AG04450 (cell line): Measurements from ENCODE around the gene LSG1. TPM values are rescaled to one million over a fixed set of nuclear protein-coding genes. Genes with fewer than 3 reads are reported as not detected.

Experiments used
- CTCF ChIA-PET: fragments of 300-600, 350-600 bp; formaldehyde crosslinking; extraction: SDS; loops from one replicate; lab custom pipeline; 2022; ENCODE audit warnings: antibody characterized with exemption, inconsistent platforms; lab: Charles Lee
- POLR2A ChIA-PET: fragments of 350-600 bp; formaldehyde crosslinking; extraction: SDS; loops from one replicate; lab custom pipeline; 2021; ENCODE audit warnings: antibody characterized with exemption, inconsistent platforms; lab: Yijun Ruan, JAX
- DNase-seq: peaks from one replicate; pipeline ENCODE4 v3.0.0-alpha.2; 2011; ENCODE audit warnings: low read depth, low spot score
- H3K27ac ChIP-seq: one replicate; pipeline ENCODE4 v1.5.1; 2012; ENCODE audit warnings: low read depth, low read length, control low read depth
- H3K27me3 ChIP-seq: one replicate; pipeline ENCODE4 v1.6.0; 2012; ENCODE audit warnings: low read length; ENCODE audit not compliant: control insufficient read depth, insufficient read depth
- H3K4me3 ChIP-seq: 2 replicates; pipeline ENCODE4 v1.5.1; 2011; ENCODE audit warnings: mild to moderate bottlenecking, low read depth, low read length, control low read depth
- H3K9me3 ChIP-seq: 2 replicates; pipeline ENCODE4 v1.5.1; 2012; ENCODE audit warnings: low read length; ENCODE audit not compliant: control insufficient read depth, insufficient read depth
- CTCF ChIP-seq: IDR thresholded peaks from 2 replicates; pipeline ENCODE4 v1.5.1; 2011; ENCODE audit warnings: low read depth, low read length, control low read depth, inconsistent platforms
- polyA plus RNA-seq: library from polyadenylated mRNA; depleted of rRNA; stranded (reverse); fragments of >200 nt; gene quantifications from 2 replicates; pipeline ENCODE4 v1.2.3, GENCODE V29; 2011

Gene LSG1
- polyA plus RNA-seq, 1 experiment, result 34.0 TPM

DNA sequence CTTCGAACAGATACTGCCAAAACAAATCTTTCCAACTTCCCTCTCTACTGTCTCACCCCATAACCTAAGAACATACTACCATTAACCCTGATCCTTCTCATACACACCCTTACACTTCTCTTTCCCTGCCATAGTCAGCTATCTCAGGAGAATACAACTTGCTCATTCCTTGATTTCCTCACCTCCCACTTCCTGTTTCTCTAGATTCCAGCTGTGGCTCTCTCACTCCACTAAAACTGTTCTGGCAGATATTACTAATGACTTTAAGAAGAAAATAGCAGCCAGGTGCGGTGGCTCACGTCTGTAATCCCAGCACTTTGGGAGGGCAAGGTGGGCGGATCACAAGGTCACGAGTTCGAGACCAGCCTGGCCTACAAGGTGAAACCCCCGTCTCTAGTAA is 4.6 kb downstream of the LSG1 start:
- CTCF ChIA-PET, result interaction anchor here (0.7 to 1.0 kb wide), 3 partner anchors 21 to 603 kb away, joined by 4 to 5 read pairs (median 5); no protein-coding TSS in a partner anchor
- Histone ChIP-seq H3K9me3 (no peaks in the 10 kb centered on the region), H3K27ac (no peak overlapping the region), H3K4me3 (no peak overlapping the region), H3K27me3 (no peaks in the 10 kb centered on the region)
- POLR2A ChIA-PET, result no interaction called here
- no peak for TF ChIP-seq CTCF
- no peak for DNase-seq

DNA sequence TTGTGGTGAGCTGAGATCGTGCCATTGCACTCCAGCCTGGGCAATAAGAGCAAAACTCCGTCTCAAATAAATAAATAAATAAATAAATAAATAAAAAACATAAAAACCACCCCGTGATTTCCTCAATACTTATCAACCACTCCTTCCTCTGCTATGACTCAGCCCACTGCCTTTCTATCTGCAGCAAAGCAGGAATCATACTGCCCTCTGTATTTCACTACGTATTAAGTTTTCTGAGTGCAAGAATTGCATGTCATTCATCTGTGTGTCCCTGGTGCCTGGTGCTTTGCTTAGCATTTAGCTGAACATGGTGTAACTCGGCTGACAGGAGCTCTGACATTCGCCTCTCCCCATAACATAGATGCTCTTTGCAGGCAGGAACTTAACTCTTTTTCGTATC is 7.1 kb downstream of the LSG1 start:
- Histone ChIP-seq H3K4me3 (no peak overlapping the region), H3K9me3 (no peaks in the 10 kb centered on the region), H3K27me3 (no peaks in the 10 kb centered on the region), H3K27ac (no peak overlapping the region)
- ChIA-PET CTCF (no interaction called here), POLR2A (no interaction called here)
- no peak for TF ChIP-seq CTCF
- DNase-seq, result no peak

DNA sequence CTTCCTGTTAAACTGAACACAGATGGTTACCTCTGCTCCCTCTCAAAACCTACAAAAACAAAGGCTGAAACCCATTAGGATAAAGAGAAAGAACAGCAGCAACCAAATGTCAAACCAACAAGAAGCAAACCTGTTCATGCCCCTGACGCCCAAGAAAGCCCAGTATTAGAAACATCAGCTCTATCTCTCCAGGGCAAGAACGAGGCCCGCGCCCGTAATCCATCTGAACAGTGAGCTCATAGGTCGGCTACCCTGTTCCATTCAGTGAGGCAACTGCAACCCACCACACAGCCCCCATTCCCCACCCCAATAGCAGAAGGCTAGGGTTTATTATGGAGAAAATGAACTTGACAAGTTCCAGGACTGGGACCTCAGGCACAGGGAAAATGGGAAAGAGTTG is 10.0 kb downstream of the LSG1 start:
- DNase-seq, result no peak
- no peak for TF ChIP-seq CTCF
- no peak overlapping the region for H3K4me3 ChIP-seq
- CTCF ChIA-PET, result interaction anchor here (3.3 kb wide), 1 partner anchor 10 kb away, joined by 18 read pairs; the partner anchor contains the start of gene LSG1
- no peak overlapping the region for H3K27ac ChIP-seq
- H3K9me3 ChIP-seq, result no peaks in the 10 kb centered on the region
- POLR2A ChIA-PET, result no interaction called here
- no peaks in the 10 kb centered on the region for H3K27me3 ChIP-seq

DNA sequence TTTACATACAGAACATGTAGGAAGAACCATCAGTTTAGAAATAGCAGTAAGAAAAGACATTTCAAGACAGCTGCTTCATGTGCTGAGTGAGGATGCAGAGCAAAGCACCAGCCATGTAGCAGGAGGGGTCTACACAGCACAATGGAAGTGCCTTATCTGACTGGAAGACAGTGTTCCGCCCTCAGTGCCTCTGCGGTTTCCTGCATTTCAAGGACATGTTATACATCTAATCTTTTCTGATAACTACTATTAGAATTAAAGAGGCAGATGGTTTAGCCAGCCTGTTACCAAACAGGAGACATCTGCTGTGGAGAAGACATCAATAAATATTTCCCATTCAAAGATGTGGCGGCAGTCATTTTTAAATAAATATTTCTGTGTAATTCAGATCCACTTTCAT is 10.6 kb downstream of the LSG1 start:
- ChIA-PET CTCF (interaction anchor here (3.3 kb wide), 1 partner anchor 10 kb away, joined by 18 read pairs; the partner anchor contains the start of gene LSG1), POLR2A (no interaction called here)
- Histone ChIP-seq H3K9me3 (no peaks in the 10 kb centered on the region), H3K27ac (no peak overlapping the region), H3K4me3 (no peak overlapping the region), H3K27me3 (no peaks in the 10 kb centered on the region)
- DNase-seq, result no peak
- no peak for TF ChIP-seq CTCF

GRCh38 chr3:194659778-194660177 is 12.2 kb downstream of the LSG1 start:
- Histone ChIP-seq H3K4me3 (no peak overlapping the region), H3K9me3 (no peaks in the 10 kb centered on the region), H3K27me3 (no peaks in the 10 kb centered on the region), H3K27ac (no peak overlapping the region)
- no peak for TF ChIP-seq CTCF
- POLR2A ChIA-PET, result no interaction called here
- CTCF ChIA-PET, result interaction anchor here (3.3 kb wide), 1 partner anchor 12 kb away, joined by 18 read pairs; the partner anchor contains the start of gene LSG1
- DNase-seq, result no peak
